Activated T-cell treated with anti-CD3 and anti-CD28 coated beads, Interleukin-2, amount 50 U/mL, for 72 hours (primary cell): ENCODE measurements around the gene FYN. TPM values are rescaled to one million over a fixed set of nuclear protein-coding genes. Genes with fewer than 3 reads are reported as not detected.

Experiments
- total RNA-seq, 2 donors: library from RNA; stranded (reverse); gene quantifications; one replicate each; pipeline ENCODE4 v1.2.3, GENCODE V29; 2022

FYN gene
- total RNA-seq, 2 donors from 2014 or later = 504 to 505 TPM

Other genes with a start within 250 kb of the FYN start
- gene CCN6, start 180.7 kb upstream of the FYN start, total RNA-seq = under 1 TPM; 0.25 to 0.74 TPM
- gene TUBE1, start 214.0 kb upstream of the FYN start, total RNA-seq = 10 to 100 TPM; 66.4 to 76.6 TPM
- gene FAM229B, start 214.1 kb upstream of the FYN start, total RNA-seq = 1 to 10 TPM; 3.3 to 6.6 TPM